GM21529 (cell line): ENCODE results near the gene SOX30.

Experiments used
- ATAC-seq: cut with Tn5 transposase; IDR thresholded peaks from one replicate; pipeline ENCODE4 v1.9.1; 2021; ENCODE audit not compliant: unreplicated experiment

The SOX30 gene

GRCh38 chr5:157610990-157611389, 41.2 kb downstream of the SOX30 start:
- no peak for ATAC-seq

DNA sequence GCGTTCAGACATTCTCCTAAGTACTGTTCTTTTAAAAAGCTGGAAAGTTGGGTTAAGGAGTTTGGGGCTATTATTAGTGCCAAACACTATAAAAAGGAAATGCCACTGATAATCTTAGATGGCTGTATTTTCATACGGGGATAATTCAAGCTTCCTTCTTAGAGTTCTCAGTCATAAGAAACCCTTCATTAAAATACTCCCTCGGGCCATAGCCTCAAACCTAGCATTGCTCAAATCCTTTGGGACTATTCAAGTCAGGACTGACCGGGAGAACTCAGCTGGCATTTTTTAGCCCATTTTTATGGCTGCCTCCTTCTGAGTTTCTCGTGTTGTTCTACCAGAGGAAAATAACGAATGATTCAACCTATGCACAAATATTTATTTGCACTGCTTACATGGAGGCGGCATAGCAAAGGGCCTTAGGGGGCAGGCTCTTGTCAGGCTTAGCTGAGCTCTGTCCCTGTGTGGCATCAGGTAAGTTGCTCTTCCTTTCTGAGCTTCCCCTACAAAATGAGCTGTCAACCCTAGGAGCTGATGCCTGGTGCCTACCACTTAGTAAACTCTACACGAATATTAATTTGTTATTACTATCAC, 43.2 kb downstream of the SOX30 start:
- no peak for ATAC-seq

DNA sequence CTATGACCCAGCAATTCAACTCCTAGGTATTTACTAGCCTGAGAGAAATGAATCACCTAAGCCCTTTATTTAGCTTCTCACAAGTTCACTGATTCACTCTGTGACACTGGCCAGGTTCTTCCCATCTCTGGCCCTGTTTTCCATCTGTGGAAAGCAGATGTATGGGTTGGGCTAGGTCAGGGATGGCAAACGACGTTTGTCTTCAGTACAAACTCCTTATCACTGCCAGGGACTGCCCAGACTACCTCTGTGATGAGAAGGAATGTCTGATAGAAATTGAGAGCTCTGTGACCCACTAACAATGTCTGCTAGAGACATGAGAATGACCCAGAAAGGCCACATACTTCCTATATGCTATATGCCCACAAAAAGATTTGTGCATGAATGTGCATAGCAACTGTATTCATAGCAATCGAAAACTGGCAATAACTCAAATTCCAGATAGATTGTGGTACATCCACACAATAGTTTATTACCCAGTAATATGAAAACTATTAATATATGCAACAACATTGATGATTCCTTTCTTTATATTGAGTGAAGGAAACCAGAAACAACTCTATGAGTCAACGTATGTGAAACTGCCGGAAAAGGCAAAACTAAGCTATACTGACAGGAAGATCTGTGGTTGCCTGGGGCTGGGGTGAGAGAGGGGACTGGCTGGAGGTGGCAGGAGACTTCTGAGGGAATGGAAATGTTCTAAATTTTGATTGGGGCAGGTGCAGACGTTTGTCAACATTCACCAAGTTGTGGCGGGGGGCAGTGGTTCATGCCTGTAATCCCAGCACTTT, 44.7 kb downstream of the SOX30 start:
- peak; percentile 47 for ATAC-seq

DNA sequence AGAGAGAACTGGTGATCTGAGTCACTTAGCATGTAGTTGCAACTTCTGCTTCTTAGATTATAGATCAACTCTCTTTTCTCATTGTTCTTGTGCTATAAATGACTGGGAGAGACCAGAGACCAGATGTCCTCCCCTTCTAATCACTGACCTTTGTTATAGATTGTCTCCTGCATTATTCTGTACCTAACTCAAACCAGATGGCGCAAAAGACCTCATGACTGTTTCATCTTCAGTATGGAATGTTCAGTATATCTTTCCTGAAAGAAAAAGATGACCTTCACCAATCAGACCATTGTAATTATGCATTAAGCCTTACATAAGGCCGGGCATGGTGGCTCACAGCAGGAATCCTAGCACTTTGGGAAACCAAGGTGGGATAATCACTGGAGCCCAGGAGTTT, 46.2 kb downstream of the SOX30 start:
- ATAC-seq: no peak

- ATAC-seq: peak; percentile 34
Observed at GRCh38 chr5:157603333-157604190, 48.7 kb downstream of the SOX30 start.

- peak; percentile 61 for ATAC-seq
Observed at GRCh38 chr5:157602505-157602904, 49.7 kb downstream of the SOX30 start.

DNA sequence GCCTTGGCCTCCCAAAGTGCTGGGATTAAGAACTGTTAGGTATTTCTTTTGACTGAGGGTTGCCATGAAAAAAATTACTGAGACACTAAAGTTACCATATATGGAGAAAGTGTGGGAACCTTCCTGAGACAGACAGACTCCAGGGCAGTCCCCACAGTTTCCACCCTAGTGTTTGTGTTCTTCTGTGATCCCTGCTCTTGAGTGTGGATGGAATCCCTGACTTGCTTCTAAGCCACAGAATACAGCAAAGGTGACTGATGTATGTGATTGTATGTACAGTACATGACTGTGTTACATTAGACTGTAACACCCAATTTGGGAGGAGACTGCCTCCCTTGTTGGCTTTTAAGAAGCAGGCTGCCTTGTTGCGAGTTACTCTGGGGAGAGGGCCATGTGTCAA, 52.0 kb downstream of the SOX30 start:
- ATAC-seq: no peak

GRCh38 chr5:157599565-157599964, 52.7 kb downstream of the SOX30 start:
- no peak for ATAC-seq

- ATAC-seq: no peak
Observed at GRCh38 chr5:157598350-157598936, 53.8 kb downstream of the SOX30 start.

GRCh38 chr5:157597277-157597676, 55.0 kb downstream of the SOX30 start:
- no peak for ATAC-seq

DNA sequence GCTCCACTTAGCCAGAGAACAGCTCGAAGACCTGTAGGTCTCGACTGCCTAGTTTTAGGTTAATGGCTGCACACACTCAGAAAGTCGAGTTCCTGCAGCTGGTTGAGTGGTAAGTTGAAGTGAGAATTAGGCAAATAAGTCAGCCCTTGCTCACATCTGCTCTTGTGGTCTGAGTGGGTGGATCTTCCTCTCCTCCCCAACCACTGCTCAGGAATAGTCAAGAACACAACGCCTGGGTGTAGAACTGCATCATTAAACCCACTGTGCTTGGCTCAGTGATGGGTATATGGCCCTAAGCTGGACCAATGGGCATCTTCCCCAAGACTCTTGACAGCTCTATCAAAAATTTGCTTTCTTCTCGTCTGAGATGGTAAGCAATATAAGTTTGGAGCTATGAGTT, 55.8 kb downstream of the SOX30 start:
- peak; percentile 83 for ATAC-seq

- no peak for ATAC-seq
Observed at GRCh38 chr5:157594675-157595459, 57.4 kb downstream of the SOX30 start.

DNA sequence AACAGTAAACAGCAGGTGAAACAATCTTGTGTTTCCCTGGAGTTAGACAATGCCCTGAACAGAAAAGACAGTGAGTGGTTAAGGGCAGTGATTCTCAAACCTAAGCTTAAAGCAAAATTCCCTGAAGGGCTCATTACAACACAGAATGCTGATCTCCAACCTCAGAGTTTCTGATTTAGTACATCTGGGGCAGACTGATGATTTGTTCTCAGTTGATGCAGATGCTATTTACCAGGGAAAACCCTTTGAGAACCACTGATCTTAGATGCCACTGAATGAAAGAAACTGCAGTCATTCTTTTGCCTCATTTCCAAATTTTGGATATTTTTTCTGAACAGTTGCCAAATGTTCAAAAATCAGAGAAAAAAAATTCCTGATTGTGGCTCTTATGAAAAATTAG, 58.0 kb downstream of the SOX30 start:
- no peak for ATAC-seq

- ATAC-seq: no peak
Observed at GRCh38 chr5:157593052-157593757, 59.0 kb downstream of the SOX30 start.

DNA sequence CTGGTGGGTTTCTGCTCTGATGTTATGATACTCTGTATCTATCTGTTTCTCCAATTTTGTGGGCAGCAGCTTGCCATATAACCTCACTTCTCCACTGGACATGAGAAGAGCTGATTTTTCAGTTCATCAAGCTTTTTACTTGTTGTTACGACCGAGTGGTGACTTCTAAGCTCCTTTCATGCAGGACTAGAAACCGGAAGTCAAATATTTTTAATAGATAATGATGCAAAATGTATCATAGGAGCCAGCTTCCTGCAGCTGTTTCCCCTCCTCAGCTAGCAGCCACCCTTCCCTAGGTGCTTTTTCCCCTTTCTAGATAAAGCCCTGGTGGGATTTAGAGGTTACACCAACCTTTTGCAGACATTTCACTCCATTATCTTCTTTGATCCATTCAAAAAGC, 59.6 kb downstream of the SOX30 start:
- no peak for ATAC-seq

DNA sequence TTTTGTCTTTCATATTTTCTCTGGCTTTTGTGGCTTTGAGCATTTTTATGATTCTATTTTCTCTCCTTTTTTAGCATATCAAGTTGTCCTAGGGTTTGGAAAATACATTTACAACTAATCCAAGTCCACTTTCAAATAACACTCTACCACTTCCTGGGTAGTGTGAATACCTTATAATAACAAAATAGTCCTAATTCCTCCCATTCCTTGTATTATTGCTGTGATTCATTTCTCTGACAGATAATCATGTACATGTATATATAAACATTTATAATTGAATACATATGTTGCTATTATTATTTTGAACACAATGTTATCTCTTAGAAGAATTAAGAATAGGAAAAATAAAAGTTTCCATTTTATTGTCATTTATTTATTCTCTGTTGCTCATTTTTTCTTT, 61.8 kb downstream of the SOX30 start:
- no peak for ATAC-seq

- no peak for ATAC-seq
Observed at GRCh38 chr5:157584628-157585027, 67.6 kb downstream of the SOX30 start.

DNA sequence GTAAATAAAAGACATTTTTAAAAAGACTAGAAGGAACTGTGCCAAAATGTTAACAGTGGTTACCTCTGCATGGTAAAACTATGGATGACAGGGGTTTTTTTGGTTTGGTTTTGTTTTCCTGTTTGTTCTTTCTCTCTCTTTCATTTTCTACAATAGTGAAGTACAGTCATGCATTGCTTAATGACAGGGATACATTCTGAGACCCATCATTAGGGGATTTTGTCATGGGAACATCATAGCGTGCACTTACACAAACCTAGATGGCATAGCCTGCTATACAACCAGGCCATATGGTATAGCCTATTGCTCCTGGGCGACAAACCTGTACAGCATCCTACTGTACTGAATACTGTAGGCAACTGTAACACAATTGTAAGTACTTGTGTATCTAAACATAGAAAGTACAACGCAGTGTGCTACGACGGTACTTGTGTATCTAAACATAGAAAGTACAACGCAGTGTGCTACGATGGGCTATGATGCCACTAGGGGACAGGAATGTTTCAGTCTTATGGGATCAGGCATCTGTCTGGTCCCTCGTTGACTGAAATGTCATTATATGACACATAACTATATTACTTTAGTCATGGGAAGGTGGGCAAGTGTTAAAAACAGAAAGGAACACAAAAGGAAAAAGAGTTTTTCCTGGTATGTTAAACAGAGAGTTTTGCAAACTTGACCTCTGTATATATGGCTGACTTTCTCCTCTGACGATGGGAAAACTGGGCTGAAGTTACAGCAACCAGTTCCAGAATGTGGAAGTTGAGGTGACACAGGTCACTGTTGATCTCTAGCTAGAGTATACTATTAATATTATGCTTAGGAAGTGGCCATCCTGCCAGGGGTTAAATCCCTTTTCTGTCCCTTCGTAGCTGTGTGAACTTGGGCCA, 69.3 kb downstream of the SOX30 start:
- peak; percentile 70 for ATAC-seq

DNA sequence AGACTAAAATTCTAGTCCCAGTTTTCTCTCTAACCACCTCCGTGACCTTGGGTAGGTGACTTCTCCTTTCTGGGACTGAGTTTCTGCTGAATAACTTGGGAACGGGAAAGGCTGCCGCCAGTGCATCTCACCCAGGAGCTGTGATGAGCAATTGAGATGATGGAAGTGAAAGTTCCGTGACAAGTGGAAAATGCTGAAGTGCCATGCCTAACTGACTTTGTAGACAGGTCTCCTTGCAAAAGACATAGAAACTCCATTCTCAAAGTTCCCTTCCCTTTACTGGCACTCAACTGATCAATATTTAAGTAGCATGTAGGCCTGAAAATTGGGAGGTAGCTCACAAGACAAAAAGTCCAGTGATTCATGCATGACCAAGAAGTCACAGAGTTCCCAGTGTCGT, 70.3 kb downstream of the SOX30 start:
- ATAC-seq: no peak
